Cardiac fibroblast (primary cell): ENCODE measurements around the gene MCAM.
A peak's percentile ranks its signal among the peaks of the same experiment; 100 is the strongest.

Source experiments
- DNase-seq, 2 donors: peaks; one replicate each; pipeline versions ENCODE4 v3.0.0 to v3.0.0-alpha.2; 2010; ENCODE audit warnings: low read depth in 2 of 2
- H3K4me3 ChIP-seq, 2 donors: replicated peaks in 1 of 2; 1 replicate in 1 of 2; 2 replicates in 1 of 2; pipeline ENCODE4 v1.5.1; 2011; ENCODE audit warnings: low read depth in 2 of 2, low read length in 2 of 2, mild to moderate bottlenecking in 2 of 2, moderate library complexity in 1 of 2
- TF ChIP-seq, protein P1 (sequence below): IDR thresholded peaks from one replicate; pipeline ENCODE4 v1.5.1; 2011; ENCODE audit warnings: low read depth, mild to moderate bottlenecking, low read length, inconsistent platforms

Gene MCAM

DNA sequence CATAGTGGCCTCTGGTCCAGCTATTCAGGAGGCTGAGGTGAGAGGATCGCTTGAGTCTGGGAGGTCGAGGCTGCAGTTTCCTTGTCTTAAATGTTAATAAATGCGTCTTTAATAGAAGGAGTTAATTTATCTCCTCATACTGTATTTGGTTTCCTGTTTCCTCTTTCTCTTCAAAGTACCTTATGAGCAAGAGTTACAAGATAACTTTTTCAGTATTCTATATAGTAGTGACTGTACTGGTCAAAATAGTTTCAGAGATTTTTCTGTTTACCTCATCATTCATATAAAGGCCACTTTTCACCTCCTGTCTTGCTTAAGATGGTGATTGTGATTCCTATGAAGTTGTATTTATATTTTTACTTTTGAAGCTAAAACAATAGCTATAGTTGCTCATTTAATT, 50.9 kb downstream of the MCAM start:
- no peak overlapping the region for H3K4me3 ChIP-seq
- TF ChIP-seq, protein P1, sequence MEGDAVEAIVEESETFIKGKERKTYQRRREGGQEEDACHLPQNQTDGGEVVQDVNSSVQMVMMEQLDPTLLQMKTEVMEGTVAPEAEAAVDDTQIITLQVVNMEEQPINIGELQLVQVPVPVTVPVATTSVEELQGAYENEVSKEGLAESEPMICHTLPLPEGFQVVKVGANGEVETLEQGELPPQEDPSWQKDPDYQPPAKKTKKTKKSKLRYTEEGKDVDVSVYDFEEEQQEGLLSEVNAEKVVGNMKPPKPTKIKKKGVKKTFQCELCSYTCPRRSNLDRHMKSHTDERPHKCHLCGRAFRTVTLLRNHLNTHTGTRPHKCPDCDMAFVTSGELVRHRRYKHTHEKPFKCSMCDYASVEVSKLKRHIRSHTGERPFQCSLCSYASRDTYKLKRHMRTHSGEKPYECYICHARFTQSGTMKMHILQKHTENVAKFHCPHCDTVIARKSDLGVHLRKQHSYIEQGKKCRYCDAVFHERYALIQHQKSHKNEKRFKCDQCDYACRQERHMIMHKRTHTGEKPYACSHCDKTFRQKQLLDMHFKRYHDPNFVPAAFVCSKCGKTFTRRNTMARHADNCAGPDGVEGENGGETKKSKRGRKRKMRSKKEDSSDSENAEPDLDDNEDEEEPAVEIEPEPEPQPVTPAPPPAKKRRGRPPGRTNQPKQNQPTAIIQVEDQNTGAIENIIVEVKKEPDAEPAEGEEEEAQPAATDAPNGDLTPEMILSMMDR: no peak
- no peak for DNase-seq

DNA sequence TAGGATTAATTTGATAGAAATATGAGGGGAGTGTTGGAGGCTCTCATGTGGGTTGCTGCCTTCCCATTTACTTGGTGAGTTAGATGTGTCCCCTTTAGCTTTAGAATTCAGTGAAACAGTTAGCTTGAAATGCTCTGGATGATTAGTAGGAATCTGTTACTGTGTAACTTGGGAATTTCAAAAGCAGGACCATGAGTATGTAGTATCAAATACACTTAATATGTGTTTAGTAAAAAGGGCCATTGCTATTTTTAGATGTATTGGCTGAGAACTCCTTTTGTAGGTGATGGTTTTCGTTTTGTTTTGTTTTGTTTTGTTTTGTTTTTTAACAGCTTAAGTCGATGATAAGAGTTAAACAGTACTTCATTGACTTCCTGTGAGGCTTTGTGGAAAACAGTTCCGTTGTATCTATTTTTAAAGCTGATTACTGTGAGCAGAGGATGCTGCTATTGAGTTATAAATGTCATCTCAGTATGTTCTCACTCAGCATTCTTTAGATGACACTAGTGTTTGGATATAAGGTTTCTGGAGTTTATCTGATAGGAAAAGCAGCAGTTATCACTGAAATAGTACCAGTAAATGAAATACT, 53.5 kb downstream of the MCAM start:
- TF ChIP-seq, protein P1: no peak
- DNase-seq: peak; percentile 18 to 22
- no peak overlapping the region for H3K4me3 ChIP-seq

DNA sequence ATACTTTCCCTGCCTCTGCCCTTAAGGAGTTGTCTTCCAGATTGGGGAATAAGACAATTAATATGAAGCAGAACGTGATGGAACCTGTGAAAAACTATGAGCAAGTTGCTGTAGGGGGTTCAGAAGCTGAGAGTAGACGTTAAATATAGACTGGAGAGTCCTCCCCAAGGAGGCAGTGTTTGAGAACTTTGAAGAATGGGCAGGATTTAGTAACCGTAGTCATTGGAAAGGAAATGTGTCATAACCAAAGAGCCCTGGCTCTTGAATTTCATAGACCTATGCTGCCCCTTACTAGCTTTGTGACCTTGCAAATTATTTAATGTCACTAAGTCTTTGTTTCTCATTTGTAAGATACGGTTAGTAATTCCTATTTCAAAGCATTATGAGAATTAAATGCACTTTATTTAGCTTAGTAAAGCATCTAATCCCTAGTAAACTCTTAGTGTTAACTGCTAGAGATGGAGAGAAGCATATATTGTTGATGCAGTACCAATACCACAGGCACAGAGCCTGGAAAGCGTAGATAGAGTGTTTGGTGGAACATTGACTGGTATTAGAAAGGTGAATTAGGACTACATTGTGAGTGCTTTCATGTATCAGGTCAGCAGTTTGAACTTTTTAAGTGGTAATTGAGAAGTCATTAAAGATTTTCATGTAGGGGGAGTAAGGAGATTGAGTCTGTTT, 54.1 kb downstream of the MCAM start:
- peak; percentile 48 to 74 for DNase-seq
- TF ChIP-seq, protein P1: peak; percentile 33
- no peak overlapping the region for H3K4me3 ChIP-seq

DNA sequence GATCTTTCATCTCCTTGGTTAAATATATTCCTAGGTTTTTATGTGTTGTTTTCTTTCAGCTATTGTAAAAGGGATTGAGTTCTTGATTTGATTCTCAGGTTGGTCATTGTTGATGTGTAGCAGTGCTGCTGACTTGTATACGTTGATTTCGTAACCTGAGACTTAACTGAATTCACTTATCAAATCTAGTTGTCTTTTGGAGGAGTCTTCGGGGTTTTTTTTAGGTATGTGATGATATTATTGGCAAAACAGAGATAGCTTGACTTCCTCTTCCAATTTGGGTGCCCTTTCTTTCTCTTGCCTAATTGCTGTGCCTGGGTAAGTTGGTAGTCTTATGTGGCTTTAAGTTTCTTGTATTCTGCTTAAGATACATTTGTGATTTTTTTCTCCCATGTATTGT, 57.9 kb downstream of the MCAM start:
- DNase-seq: no peak
- TF ChIP-seq, protein P1: no peak
- no peak overlapping the region for H3K4me3 ChIP-seq
